K562 (cell line): ENCODE measurements around the gene ASB17.

Source experiments
- CREB3 ChIP-seq: fragments of 450-650 bp; conservative IDR thresholded peaks from 2 replicates; pipeline ENCODE4 v1.6.1; 2016; ENCODE audit warnings: missing genetic modification characterization, low read depth, mild to moderate bottlenecking, missing compliant biosample characterization, moderate library complexity
- CTCF ChIP-seq, 3 experiments: IDR thresholded peaks in 2 of 3; conservative IDR thresholded peaks in 1 of 3; 2 replicates each; pipeline ENCODE4 v1.5.1; 2011 to 2012; ENCODE audit warnings: low read length in 3 of 3, mild to moderate bottlenecking in 3 of 3, control low read depth in 2 of 3, improper control_type of control experiment in 1 of 3, inconsistent platforms in 1 of 3, low read depth in 1 of 3, mixed read lengths in 1 of 3, moderate library complexity in 1 of 3; ENCODE audit not compliant: insufficient read depth in 2 of 3
- IRF1 ChIP-seq: sonication (generic); formaldehyde crosslinking; IDR thresholded peaks from 2 replicates; pipeline ENCODE4 v1.8.0; 2022; ENCODE audit warnings: missing genetic modification reagents, mild to moderate bottlenecking, borderline replicate concordance
- JUND ChIP-seq, 2 experiments: IDR thresholded peaks; 2 replicates in 1 of 2; 3 replicates in 1 of 2; pipeline ENCODE4 v1.6.1; 2011; ENCODE audit warnings: borderline replicate concordance in 2 of 2, low read depth in 2 of 2, low read length in 2 of 2, improper control_type of control experiment in 1 of 2, missing biosample characterization in 1 of 2, missing genetic modification characterization in 1 of 2, missing genetic modification reagents in 1 of 2
- NBN ChIP-seq: fragments of 450-650 bp; IDR thresholded peaks from 2 replicates; pipeline ENCODE4 v1.6.1; 2016; ENCODE audit warnings: low read depth, mild to moderate bottlenecking
- PCBP2 ChIP-seq: fragments of 200-400 bp; formaldehyde crosslinking; IDR thresholded peaks from 2 replicates; pipeline ENCODE4 v1.6.1; 2018; ENCODE audit warnings: low read length, low read depth, mild to moderate bottlenecking, moderate library complexity; ENCODE audit not compliant: poor library complexity, severe bottlenecking
- SMAD2 ChIP-seq: fragments of 150-350 bp; IDR thresholded peaks from 2 replicates; pipeline ENCODE4 v1.6.1; 2014; ENCODE audit warnings: low read depth, mild to moderate bottlenecking, low read length
- SRF ChIP-seq, 2 experiments: fragments of 250-450, 450-650 bp in 1 of 2; sonication (Bioruptor Pico) in 1 of 2; sonication (generic) in 1 of 2; formaldehyde crosslinking; IDR thresholded peaks; 2 replicates each; pipeline versions ENCODE4 v1.5.0 to v1.5.1; 2020 to 2022; ENCODE audit warnings: mild to moderate bottlenecking in 1 of 2, missing genetic modification reagents in 1 of 2
- TCF3 ChIP-seq: sonication (generic); formaldehyde crosslinking; IDR thresholded peaks from 2 replicates; pipeline ENCODE4 v1.4.0; 2020; ENCODE audit warnings: mild to moderate bottlenecking, missing genetic modification reagents
- ZFP36 ChIP-seq: fragments of 150-350 bp; IDR thresholded peaks from 2 replicates; pipeline ENCODE4 v1.6.1; 2018; ENCODE audit warnings: low read length, low read depth; ENCODE audit not compliant: partially characterized antibody
- ZNF324 ChIP-seq: fragments of 250-450 bp; sonication (Bioruptor Pico); IDR thresholded peaks from 2 replicates; pipeline ENCODE4 v1.4.0; 2020; ENCODE audit warnings: mild to moderate bottlenecking
- ZNF444 ChIP-seq: fragments of 250-450 bp; sonication (Bioruptor Pico); IDR thresholded peaks from 2 replicates; pipeline ENCODE4 v1.4.0; 2020; ENCODE audit warnings: mild to moderate bottlenecking, moderate library complexity

- TF ChIP-seq SMAD2 (no peak), NBN (no peak), TCF3 (CRISPR knock-in tag) (no peak), IRF1 (CRISPR knock-in tag) (no peak), CREB3 (tag) (no peak), PCBP2 (no peak), JUND (IDR thresholded peaks at IDR 0.05; ENCODE audit: borderline replicate concordance, low read depth, low read length) (no peak), JUND (tag; IDR thresholded peaks at IDR 0.05; ENCODE audit: borderline replicate concordance, low read depth, low read length) (no peak), ZNF324 (CRISPR knock-in tag) (no peak), ZNF444 (CRISPR knock-in tag) (no peak), ZFP36 (no peak), SRF (CRISPR knock-in tag; IDR thresholded peaks at IDR 0.05) (no peak), CTCF (IDR thresholded peaks at IDR 0.05 in 2 of 3, conservative IDR thresholded peaks at IDR 0.05 in 1 of 3; ENCODE audit: insufficient read depth in 2 of 3, low read depth in 1 of 3, low read length in 3 of 3) (peak; percentile 42 to 55 (median 45); a peak in 5 of 6 replicates)
These were observed 23.5 kb downstream of the ASB17 start for GRCh38 chr1:75908717-75909152.
